ENCODE measurements around the gene WIPI1.
A peak's percentile ranks its signal among the peaks of the same experiment; 100 is the strongest.

WIPI1 gene

GRCh38 chr17:68457168-68457538 lies at the start of gene WIPI1:
Gene WIPI1, minus strand, starts transcription at chr17:68457496. Its CDS starts 75 bp downstream, at chr17:68457421.
- ChIA-PET CTCF (interaction anchor here (1.0 to 16.1 kb wide), 9 partner anchors 10 to 494 kb away, joined by 3 to 177 read pairs (median 5); no protein-coding TSS in a partner anchor), POLR2A (interaction anchor here (0.8 to 1.5 kb wide), 4 partner anchors 15 to 251 kb away, joined by 4 read pairs; partner anchors contain the start of genes AMZ2 and PRKAR1A)
- no peak for DNase-seq (ENCODE audit: low read depth, low spot score)
- peak within 1 kb of the TSS; percentile 94 for H3K4me3 ChIP-seq (ENCODE audit: low read depth, low read length)
- TF ChIP-seq CTCF (IDR thresholded peaks at IDR 0.05; ENCODE audit: insufficient read depth, low read length, missing control alignments) = no peak

GRCh38 chr17:68505951-68506350 lies 48.7 kb upstream of the WIPI1 start:
- ChIA-PET POLR2A (no interaction called here), CTCF (no interaction called here)
- no peak for DNase-seq (ENCODE audit: low read depth, low spot score)
- TF ChIP-seq CTCF (IDR thresholded peaks at IDR 0.05; ENCODE audit: insufficient read depth, low read length, missing control alignments) = no peak
- no peak overlapping the region for H3K4me3 ChIP-seq (ENCODE audit: low read depth, low read length)

GRCh38 chr17:68501074-68501473 lies 43.8 kb upstream of the WIPI1 start:
- CTCF ChIA-PET = interaction anchor here (0.6 kb wide), 1 partner anchor 35 kb away, joined by 3 read pairs; no protein-coding TSS in a partner anchor
- POLR2A ChIA-PET = no interaction called here
- no peak overlapping the region for H3K4me3 ChIP-seq (ENCODE audit: low read depth, low read length)
- DNase-seq (ENCODE audit: low read depth, low spot score) = no peak
- TF ChIP-seq CTCF (IDR thresholded peaks at IDR 0.05; ENCODE audit: insufficient read depth, low read length, missing control alignments) = no peak

- no peak for DNase-seq (ENCODE audit: low read depth, low spot score)
- CTCF ChIA-PET = no interaction called here
- H3K4me3 ChIP-seq (ENCODE audit: low read depth, low read length) = no peak overlapping the region
- no peak for TF ChIP-seq CTCF (IDR thresholded peaks at IDR 0.05; ENCODE audit: insufficient read depth, low read length, missing control alignments)
- POLR2A ChIA-PET = no interaction called here
These were observed 42.3 kb upstream of the WIPI1 start for GRCh38 chr17:68499587-68499986.

GRCh38 chr17:68498479-68499326 lies 41.4 kb upstream of the WIPI1 start:
- CTCF ChIA-PET = no interaction called here
- no peak for DNase-seq (ENCODE audit: low read depth, low spot score)

More at GRCh38 chr17:68498479-68499326, 41.4 kb upstream of the WIPI1 start:
- POLR2A ChIA-PET = interaction anchor here (0.6 kb wide), 1 partner anchor 28 kb away, joined by 3 read pairs; no protein-coding TSS in a partner anchor
- no peak for TF ChIP-seq CTCF (IDR thresholded peaks at IDR 0.05; ENCODE audit: insufficient read depth, low read length, missing control alignments)
- H3K4me3 ChIP-seq (ENCODE audit: low read depth, low read length) = no peak overlapping the region

Measured in AG04449 (cell line).